Measurements from ENCODE around the gene ADAM33. TPM values are rescaled to one million over a fixed set of nuclear protein-coding genes. Genes with fewer than 3 reads are reported as not detected.

ADAM33 gene
- polyA plus RNA-seq, 2 donors = 27.3 to 83.1 TPM

DNA sequence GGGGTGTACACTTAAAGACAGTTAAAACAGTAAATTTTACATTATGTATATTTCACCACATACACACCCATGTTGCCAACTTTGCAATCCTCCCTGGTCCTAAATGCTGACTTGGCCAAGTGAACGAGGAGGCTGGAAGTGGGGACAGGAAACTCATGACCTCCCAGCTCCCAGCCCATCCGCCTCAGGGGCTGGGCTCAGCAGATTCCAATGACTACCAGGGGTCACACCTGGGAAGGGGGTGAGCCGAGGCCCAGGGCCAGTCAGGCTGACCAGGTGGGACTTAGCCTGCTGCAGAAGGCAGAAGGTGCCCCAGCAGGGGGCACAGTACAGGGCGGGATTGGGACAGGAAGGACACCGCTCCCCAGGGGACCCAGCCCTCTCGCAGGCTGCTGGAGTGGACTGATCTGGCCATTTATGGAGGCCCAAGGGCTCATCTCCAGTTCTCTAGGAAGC lies 28.2 kb upstream of the ADAM33 start:
- no peak overlapping the region for H3K27ac ChIP-seq (ENCODE audit: low read depth in 2 of 2, low read length in 1 of 2)
- no peaks in the 10 kb centered on the region for H3K27me3 ChIP-seq (ENCODE audit: control insufficient read depth in 1 of 2, insufficient read depth in 2 of 2, low read length in 2 of 2)
- H3K4me3 ChIP-seq (ENCODE audit: low read depth in 1 of 2, low read length in 2 of 2) = no peak overlapping the region
- no peaks in the 10 kb centered on the region for H3K4me1 ChIP-seq (ENCODE audit: control insufficient read depth in 2 of 2, insufficient read depth in 2 of 2, low read length in 1 of 2)
- 57 to 62% methylated on average over 4 to 6 of the region's 6 CpGs for WGBS, 2 donors
- H3K36me3 ChIP-seq (ENCODE audit: control insufficient read depth in 2 of 2, insufficient read depth in 2 of 2, low read length in 1 of 2) = no peaks in the 10 kb centered on the region
- no peaks in the 10 kb centered on the region for H3K9me3 ChIP-seq (ENCODE audit: control insufficient read depth in 2 of 2, insufficient read depth in 1 of 2, low read depth in 1 of 2, low read length in 1 of 2)

DNA sequence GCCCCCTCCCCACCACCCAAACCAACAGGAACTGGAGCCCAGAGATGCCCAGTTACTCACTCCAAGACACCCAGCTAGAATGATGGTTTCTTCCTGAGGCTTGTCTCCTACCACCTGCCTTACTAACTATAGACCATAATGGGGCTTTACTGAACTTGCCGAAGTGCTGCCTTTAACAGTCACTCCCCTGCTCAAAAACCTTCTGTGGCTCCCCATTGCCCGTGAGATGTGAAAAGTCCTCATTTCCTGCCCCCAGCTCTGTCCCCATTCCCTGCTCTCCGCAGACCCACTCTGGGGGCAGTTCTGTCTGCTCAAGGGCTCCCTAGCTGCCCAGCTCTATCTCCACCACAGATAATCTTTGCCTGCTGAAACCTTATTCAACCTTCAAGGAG lies 25.7 kb upstream of the ADAM33 start:
- Histone ChIP-seq H3K36me3 (ENCODE audit: control insufficient read depth in 2 of 2, insufficient read depth in 2 of 2, low read length in 1 of 2) (no peaks in the 10 kb centered on the region), H3K4me1 (ENCODE audit: control insufficient read depth in 2 of 2, insufficient read depth in 2 of 2, low read length in 1 of 2) (no peaks in the 10 kb centered on the region), H3K9me3 (ENCODE audit: control insufficient read depth in 2 of 2, insufficient read depth in 1 of 2, low read depth in 1 of 2, low read length in 1 of 2) (no peaks in the 10 kb centered on the region), H3K27ac (ENCODE audit: low read depth in 2 of 2, low read length in 1 of 2) (no peak overlapping the region), H3K4me3 (ENCODE audit: low read depth in 1 of 2, low read length in 2 of 2) (no peak overlapping the region), H3K27me3 (ENCODE audit: control insufficient read depth in 1 of 2, insufficient read depth in 2 of 2, low read length in 2 of 2) (no peaks in the 10 kb centered on the region)
- WGBS, 2 donors = 92 to 94% methylated on average over 3 of the region's 3 CpGs

DNA sequence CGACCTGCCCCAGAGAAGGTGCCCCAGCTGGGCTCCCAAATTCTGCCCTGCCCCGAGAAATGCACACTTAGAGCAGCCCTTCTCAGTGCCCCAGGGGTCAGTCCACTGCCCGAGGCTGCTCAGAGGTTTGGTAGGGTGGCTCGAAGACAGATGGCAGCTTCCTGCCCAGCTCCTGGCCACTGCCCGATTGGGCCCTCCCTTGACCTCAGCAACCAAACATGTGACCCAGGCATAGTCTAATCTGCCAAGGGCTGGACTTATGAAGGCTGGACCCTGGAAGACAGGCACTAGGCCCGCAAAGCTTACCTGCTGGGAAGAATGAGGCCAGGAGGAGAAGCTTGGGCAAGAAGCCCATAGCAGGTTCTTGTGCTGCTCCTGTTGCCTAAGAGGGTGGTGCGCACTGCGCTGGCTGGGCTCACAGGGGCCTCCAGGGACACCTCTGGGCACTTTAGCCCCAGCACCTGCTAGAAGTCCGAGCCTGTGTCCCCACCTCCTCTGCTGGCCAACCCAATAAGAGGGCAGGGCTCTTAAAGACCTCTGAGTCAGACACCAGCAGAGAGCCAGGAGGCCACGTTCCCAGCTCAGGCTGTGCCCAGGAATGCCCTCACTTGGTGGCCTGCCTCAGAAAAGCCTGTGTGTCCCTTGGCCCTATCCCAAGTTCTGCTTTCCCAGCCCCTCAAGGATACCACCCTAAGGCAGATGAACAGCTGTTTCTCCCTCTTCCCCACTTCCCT lies 25.1 kb upstream of the ADAM33 start:
- no peaks in the 10 kb centered on the region for H3K9me3 ChIP-seq (ENCODE audit: control insufficient read depth in 2 of 2, insufficient read depth in 1 of 2, low read depth in 1 of 2, low read length in 1 of 2)
- no peak overlapping the region for H3K4me3 ChIP-seq (ENCODE audit: low read depth in 1 of 2, low read length in 2 of 2)
- H3K36me3 ChIP-seq (ENCODE audit: control insufficient read depth in 2 of 2, insufficient read depth in 2 of 2, low read length in 1 of 2) = no peaks in the 10 kb centered on the region
- H3K27me3 ChIP-seq (ENCODE audit: control insufficient read depth in 1 of 2, insufficient read depth in 2 of 2, low read length in 2 of 2) = no peaks in the 10 kb centered on the region
- 74 to 82% methylated on average over 10 of the region's 10 CpGs for WGBS, 2 donors
- H3K4me1 ChIP-seq (ENCODE audit: control insufficient read depth in 2 of 2, insufficient read depth in 2 of 2, low read length in 1 of 2) = no peaks in the 10 kb centered on the region
- H3K27ac ChIP-seq (ENCODE audit: low read depth in 2 of 2, low read length in 1 of 2) = no peak overlapping the region

DNA sequence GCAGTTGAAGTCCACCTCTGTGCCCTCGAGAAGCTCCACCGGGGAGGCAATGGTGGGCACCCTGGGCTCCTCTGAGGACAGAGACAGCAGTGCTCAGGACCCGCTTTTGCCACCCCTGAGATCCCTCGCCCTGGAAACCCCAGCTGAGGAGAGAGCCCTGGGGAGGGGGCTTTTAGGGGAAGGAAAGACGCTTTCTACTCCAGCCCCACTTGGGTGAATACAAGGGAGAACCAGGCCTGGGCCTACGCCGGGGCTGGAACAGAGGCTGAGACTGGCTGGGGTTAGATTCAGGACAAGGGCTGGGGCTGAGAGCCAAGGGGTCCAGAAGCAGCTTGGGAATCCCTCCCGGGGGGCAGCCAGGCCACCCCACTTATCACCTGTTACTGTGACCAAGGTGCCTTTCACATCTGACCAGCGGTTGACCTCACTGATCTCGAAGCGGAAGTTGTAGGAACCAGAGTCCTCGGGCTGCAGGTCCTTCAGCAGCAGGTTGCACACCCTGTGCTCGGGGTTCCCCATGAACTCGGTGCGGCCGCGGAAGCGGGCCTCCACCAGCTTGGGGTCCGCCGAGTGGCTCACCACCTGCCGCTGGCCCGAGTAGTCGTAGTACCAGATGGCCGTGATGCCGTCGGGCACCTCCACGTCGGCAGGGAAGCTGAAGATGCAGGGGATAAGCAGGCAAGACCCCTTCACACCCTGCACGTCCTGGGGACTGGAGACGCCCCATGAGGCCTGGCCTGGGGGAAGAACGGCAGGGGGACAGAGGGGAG lies 24.3 kb upstream of the ADAM33 start:
- 93 to 94% methylated on average over 31 of the region's 31 CpGs for WGBS, 2 donors
- Histone ChIP-seq H3K9me3 (ENCODE audit: control insufficient read depth in 2 of 2, insufficient read depth in 1 of 2, low read depth in 1 of 2, low read length in 1 of 2) (no peaks in the 10 kb centered on the region), H3K27ac (ENCODE audit: low read depth in 2 of 2, low read length in 1 of 2) (no peak overlapping the region), H3K27me3 (ENCODE audit: control insufficient read depth in 1 of 2, insufficient read depth in 2 of 2, low read length in 2 of 2) (no peaks in the 10 kb centered on the region), H3K4me3 (ENCODE audit: low read depth in 1 of 2, low read length in 2 of 2) (no peak overlapping the region), H3K4me1 (ENCODE audit: control insufficient read depth in 2 of 2, insufficient read depth in 2 of 2, low read length in 1 of 2) (no peaks in the 10 kb centered on the region), H3K36me3 (ENCODE audit: control insufficient read depth in 2 of 2, insufficient read depth in 2 of 2, low read length in 1 of 2) (no peaks in the 10 kb centered on the region)

DNA sequence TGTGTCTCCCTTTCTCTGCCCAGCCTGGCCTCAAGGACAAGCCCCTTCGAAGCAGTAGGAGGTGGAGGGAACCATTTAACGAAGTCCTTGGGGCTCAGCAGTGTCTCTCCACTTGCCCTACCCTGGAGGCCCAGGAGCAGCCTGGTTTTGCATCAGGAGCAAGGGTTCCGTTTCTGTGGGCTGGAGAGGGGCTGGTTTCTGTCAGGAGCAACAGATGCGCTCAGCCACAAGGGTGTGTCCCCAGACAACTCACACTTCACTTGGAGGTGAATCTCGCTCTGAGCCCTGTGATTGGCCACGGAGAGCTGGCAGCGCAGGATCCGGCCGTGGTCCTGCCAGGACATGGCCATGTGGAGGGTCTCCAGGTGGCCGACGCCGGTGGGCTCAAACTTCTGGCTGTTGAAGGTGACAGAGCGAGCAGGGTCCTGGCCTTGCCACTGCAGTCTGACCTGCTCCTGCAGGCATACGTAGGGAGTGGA lies 23.7 kb upstream of the ADAM33 start:
- H3K36me3 ChIP-seq (ENCODE audit: control insufficient read depth in 2 of 2, insufficient read depth in 2 of 2, low read length in 1 of 2) = no peaks in the 10 kb centered on the region
- H3K27me3 ChIP-seq (ENCODE audit: control insufficient read depth in 1 of 2, insufficient read depth in 2 of 2, low read length in 2 of 2) = no peaks in the 10 kb centered on the region
- 86 to 89% methylated on average over 14 of the region's 14 CpGs for WGBS, 2 donors
- no peak overlapping the region for H3K4me3 ChIP-seq (ENCODE audit: low read depth in 1 of 2, low read length in 2 of 2)
- no peaks in the 10 kb centered on the region for H3K4me1 ChIP-seq (ENCODE audit: control insufficient read depth in 2 of 2, insufficient read depth in 2 of 2, low read length in 1 of 2)
- H3K9me3 ChIP-seq (ENCODE audit: control insufficient read depth in 2 of 2, insufficient read depth in 1 of 2, low read depth in 1 of 2, low read length in 1 of 2) = no peaks in the 10 kb centered on the region
- no peak overlapping the region for H3K27ac ChIP-seq (ENCODE audit: low read depth in 2 of 2, low read length in 1 of 2)

DNA sequence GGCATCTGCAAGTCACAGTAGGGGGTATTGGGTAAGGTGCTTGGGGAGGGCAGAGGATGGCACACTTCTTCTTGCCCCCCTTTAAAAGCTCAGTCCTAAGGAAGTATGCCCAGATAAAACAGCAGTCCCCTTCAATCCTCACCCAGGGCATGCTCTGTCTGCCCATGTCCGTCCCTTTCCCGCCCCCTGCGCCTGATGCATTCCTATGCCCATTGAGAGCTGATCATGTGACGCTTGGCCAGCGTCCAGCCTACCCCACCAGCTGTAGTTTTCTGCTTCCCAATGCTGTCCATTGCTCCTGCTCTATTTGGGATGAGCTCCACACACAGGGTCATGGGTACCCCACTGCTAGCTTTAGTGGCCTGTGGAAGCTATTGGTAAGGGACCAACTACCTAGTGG lies 22.3 kb upstream of the ADAM33 start:
- H3K36me3 ChIP-seq (ENCODE audit: control insufficient read depth in 2 of 2, insufficient read depth in 2 of 2, low read length in 1 of 2) = no peaks in the 10 kb centered on the region
- H3K4me1 ChIP-seq (ENCODE audit: control insufficient read depth in 2 of 2, insufficient read depth in 2 of 2, low read length in 1 of 2) = no peaks in the 10 kb centered on the region
- no peaks in the 10 kb centered on the region for H3K27me3 ChIP-seq (ENCODE audit: control insufficient read depth in 1 of 2, insufficient read depth in 2 of 2, low read length in 2 of 2)
- H3K27ac ChIP-seq (ENCODE audit: low read depth in 2 of 2, low read length in 1 of 2) = no peak overlapping the region
- no peak overlapping the region for H3K4me3 ChIP-seq (ENCODE audit: low read depth in 1 of 2, low read length in 2 of 2)
- no peaks in the 10 kb centered on the region for H3K9me3 ChIP-seq (ENCODE audit: control insufficient read depth in 2 of 2, insufficient read depth in 1 of 2, low read depth in 1 of 2, low read length in 1 of 2)
- WGBS, 2 donors = 71 to 79% methylated on average over 5 of the region's 5 CpGs

DNA sequence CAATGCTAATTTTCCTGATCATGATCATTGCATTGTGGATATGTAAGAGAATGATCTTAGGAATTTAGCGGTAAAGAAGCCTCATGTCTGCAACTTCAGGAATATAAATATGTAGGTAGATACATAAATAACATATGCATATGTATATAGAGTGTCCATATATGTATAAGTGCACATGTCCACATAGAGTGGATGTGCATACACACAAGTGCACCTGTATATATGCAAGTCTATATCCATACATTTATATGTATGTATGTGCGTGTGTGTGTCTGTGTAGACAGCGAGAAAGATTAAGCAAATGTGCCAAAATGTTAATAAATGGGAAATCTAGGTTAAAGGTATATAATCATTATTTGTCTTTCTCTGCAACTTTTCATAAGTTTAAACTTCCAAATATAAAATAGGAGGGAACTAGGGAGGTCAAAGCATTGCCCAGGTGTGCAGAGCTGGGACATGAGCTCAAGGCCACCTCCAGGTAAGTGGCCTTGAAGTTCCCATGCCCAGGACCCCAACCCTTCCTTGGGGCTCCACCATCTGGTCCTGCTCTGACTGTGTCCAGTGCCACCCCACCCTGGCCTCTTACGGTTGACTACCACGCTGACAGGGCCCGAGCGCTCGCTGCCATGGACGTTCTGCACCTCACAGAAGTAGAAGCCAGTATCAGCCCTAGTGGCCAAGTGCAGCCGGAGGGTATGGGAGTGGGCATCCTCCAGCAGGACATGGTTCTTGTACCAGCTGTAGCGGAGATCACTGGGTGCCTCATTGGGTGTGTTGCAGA lies 21.0 kb upstream of the ADAM33 start:
- Histone ChIP-seq H3K4me1 (ENCODE audit: control insufficient read depth in 2 of 2, insufficient read depth in 2 of 2, low read length in 1 of 2) (peaks cover 0 to 4% of the 10 kb centered on the region in 2 donors), H3K27ac (ENCODE audit: low read depth in 2 of 2, low read length in 1 of 2) (no peak overlapping the region), H3K4me3 (ENCODE audit: low read depth in 1 of 2, low read length in 2 of 2) (no peak overlapping the region), H3K36me3 (ENCODE audit: control insufficient read depth in 2 of 2, insufficient read depth in 2 of 2, low read length in 1 of 2) (no peaks in the 10 kb centered on the region), H3K9me3 (ENCODE audit: control insufficient read depth in 2 of 2, insufficient read depth in 1 of 2, low read depth in 1 of 2, low read length in 1 of 2) (no peaks in the 10 kb centered on the region), H3K27me3 (ENCODE audit: control insufficient read depth in 1 of 2, insufficient read depth in 2 of 2, low read length in 2 of 2) (no peaks in the 10 kb centered on the region)
- WGBS, 2 donors = 93 to 94% methylated on average over 11 of the region's 11 CpGs

DNA sequence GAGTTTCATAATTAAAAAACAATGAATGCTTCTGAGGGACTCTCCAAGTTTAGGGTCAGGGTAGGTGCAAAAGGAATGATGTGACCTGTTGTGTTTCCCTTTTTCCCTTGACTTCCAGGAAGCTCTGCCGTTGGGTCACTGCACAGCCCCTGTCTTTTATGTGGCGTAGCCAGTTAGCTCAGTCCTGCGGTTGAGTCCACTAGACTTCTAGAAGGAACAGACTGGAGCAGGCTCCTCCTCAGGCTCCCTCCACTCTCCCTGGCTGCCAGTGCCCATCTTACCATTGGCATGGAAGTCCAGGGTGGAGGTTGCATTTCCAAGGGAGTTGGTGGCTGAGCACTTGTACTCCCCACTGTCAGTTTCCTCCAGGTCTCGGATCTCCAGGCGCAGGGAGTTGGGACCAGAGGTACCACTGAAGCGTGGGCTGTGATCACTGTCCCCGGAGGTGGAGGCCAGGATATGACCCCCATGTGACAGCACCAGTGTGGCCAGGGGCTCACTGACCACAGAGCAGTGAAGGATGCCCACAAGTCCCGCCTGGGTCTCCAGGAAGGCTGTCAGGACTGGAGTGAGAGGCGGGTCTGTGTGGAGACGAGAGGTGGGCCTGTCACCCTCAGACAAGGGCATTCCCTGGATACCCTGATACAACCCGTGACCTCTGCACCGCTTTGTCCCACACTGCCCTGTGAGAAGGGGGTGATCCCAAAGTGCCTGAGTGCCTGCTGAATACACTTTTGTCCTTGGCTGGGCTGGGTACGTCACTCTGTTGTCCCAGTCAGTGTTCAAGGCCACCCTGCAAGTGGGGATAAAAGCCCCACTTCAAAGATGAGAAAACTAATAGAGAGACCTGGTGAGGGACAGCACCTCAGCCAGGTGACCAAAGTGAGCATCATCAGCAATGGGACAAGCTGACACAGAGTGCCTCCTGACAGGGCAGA lies 19.5 kb upstream of the ADAM33 start:
- peaks cover 0 to 4% of the 10 kb centered on the region in 2 donors for H3K4me1 ChIP-seq (ENCODE audit: control insufficient read depth in 2 of 2, insufficient read depth in 2 of 2, low read length in 1 of 2)
- WGBS, 2 donors = 82 to 91% methylated on average over 13 of the region's 13 CpGs
- no peak overlapping the region for H3K4me3 ChIP-seq (ENCODE audit: low read depth in 1 of 2, low read length in 2 of 2)

More for the DNA sequence above, 19.5 kb upstream of the ADAM33 start:
- H3K36me3 ChIP-seq (ENCODE audit: control insufficient read depth in 2 of 2, insufficient read depth in 2 of 2, low read length in 1 of 2) = no peaks in the 10 kb centered on the region
- H3K27me3 ChIP-seq (ENCODE audit: control insufficient read depth in 1 of 2, insufficient read depth in 2 of 2, low read length in 2 of 2) = no peaks in the 10 kb centered on the region
- H3K27ac ChIP-seq (ENCODE audit: low read depth in 2 of 2, low read length in 1 of 2) = no peak overlapping the region
- H3K9me3 ChIP-seq (ENCODE audit: control insufficient read depth in 2 of 2, insufficient read depth in 1 of 2, low read depth in 1 of 2, low read length in 1 of 2) = peaks cover 3 to 5% of the 10 kb centered on the region in 2 donors
